ENCODE results near the gene SOD3.

SOD3 gene

GRCh38 chr4:24768604-24769003 lies 26.8 kb upstream of the SOD3 start:
- DNase-seq (ENCODE audit: low spot score in 2 of 2) (no peak), ATAC-seq (replicated peaks; ENCODE audit: extremely low read depth, poor library complexity, severe bottlenecking) (no peak)
- H3K36me3 Mint-ChIP-seq (ENCODE audit: insufficient read depth) = no peaks in the 10 kb centered on the region
- H3K9me3 Mint-ChIP-seq = no peaks in the 10 kb centered on the region
- H3K4me3 Mint-ChIP-seq = no peak overlapping the region
- H3K4me1 Mint-ChIP-seq = no peaks in the 10 kb centered on the region
- no peak overlapping the region for H3K27ac Mint-ChIP-seq (ENCODE audit: low read depth)
- H3K27me3 Mint-ChIP-seq = peaks cover 17% of the 10 kb centered on the region

- Mint-ChIP-seq H3K27ac (ENCODE audit: low read depth) (no peak overlapping the region), H3K36me3 (ENCODE audit: insufficient read depth) (no peaks in the 10 kb centered on the region), H3K4me1 (no peaks in the 10 kb centered on the region), H3K27me3 (peaks cover 11% of the 10 kb centered on the region), H3K4me3 (no peak overlapping the region), H3K9me3 (no peaks in the 10 kb centered on the region)
- no peak for DNase-seq (ENCODE audit: low spot score in 2 of 2)
- ATAC-seq (replicated peaks; ENCODE audit: extremely low read depth, poor library complexity, severe bottlenecking) = no peak
These were observed 25.8 kb upstream of the SOD3 start for GRCh38 chr4:24769571-24769970.

- no peaks in the 10 kb centered on the region for H3K36me3 Mint-ChIP-seq (ENCODE audit: insufficient read depth)
- no peak overlapping the region for H3K4me3 Mint-ChIP-seq
- ATAC-seq (replicated peaks; ENCODE audit: extremely low read depth, poor library complexity, severe bottlenecking) (no peak), DNase-seq (ENCODE audit: low spot score in 2 of 2) (no peak)
- H3K27ac Mint-ChIP-seq (ENCODE audit: low read depth) = no peak overlapping the region
- H3K27me3 Mint-ChIP-seq = peaks cover 6% of the 10 kb centered on the region
- no peaks in the 10 kb centered on the region for H3K4me1 Mint-ChIP-seq
- no peaks in the 10 kb centered on the region for H3K9me3 Mint-ChIP-seq
These were observed 25.3 kb upstream of the SOD3 start for GRCh38 chr4:24770032-24770584.

- Mint-ChIP-seq H3K36me3 (ENCODE audit: insufficient read depth) (no peaks in the 10 kb centered on the region), H3K4me1 (no peaks in the 10 kb centered on the region), H3K27me3 (no peaks in the 10 kb centered on the region), H3K4me3 (no peak overlapping the region), H3K27ac (ENCODE audit: low read depth) (no peak overlapping the region), H3K9me3 (no peaks in the 10 kb centered on the region)
- DNase-seq (ENCODE audit: low spot score in 2 of 2) = no peak
- no peak for ATAC-seq (replicated peaks; ENCODE audit: extremely low read depth, poor library complexity, severe bottlenecking)
These were observed 24.7 kb upstream of the SOD3 start for GRCh38 chr4:24770667-24771066.

- ATAC-seq (replicated peaks; ENCODE audit: extremely low read depth, poor library complexity, severe bottlenecking) (no peak), DNase-seq (ENCODE audit: low spot score in 2 of 2) (no peak)
- no peaks in the 10 kb centered on the region for H3K4me1 Mint-ChIP-seq
- H3K27me3 Mint-ChIP-seq = no peaks in the 10 kb centered on the region
- no peaks in the 10 kb centered on the region for H3K9me3 Mint-ChIP-seq
- H3K4me3 Mint-ChIP-seq = no peak overlapping the region
- peaks cover 2% of the 10 kb centered on the region for H3K36me3 Mint-ChIP-seq (ENCODE audit: insufficient read depth)
- H3K27ac Mint-ChIP-seq (ENCODE audit: low read depth) = no peak overlapping the region
These were observed 24.1 kb upstream of the SOD3 start for GRCh38 chr4:24771241-24771640.

- Mint-ChIP-seq H3K27me3 (no peaks in the 10 kb centered on the region), H3K27ac (ENCODE audit: low read depth) (no peak overlapping the region), H3K36me3 (ENCODE audit: insufficient read depth) (peaks cover 2% of the 10 kb centered on the region), H3K9me3 (no peaks in the 10 kb centered on the region), H3K4me3 (no peak overlapping the region), H3K4me1 (no peaks in the 10 kb centered on the region)
- ATAC-seq (replicated peaks; ENCODE audit: extremely low read depth, poor library complexity, severe bottlenecking) = no peak
- no peak for DNase-seq (ENCODE audit: low spot score in 2 of 2)
These were observed 23.2 kb upstream of the SOD3 start for GRCh38 chr4:24772061-24772705.

GRCh38 chr4:24772952-24773351 lies 22.4 kb upstream of the SOD3 start:
- no peak overlapping the region for H3K27ac Mint-ChIP-seq (ENCODE audit: low read depth)
- H3K36me3 Mint-ChIP-seq (ENCODE audit: insufficient read depth) = peaks cover 2% of the 10 kb centered on the region
- H3K4me1 Mint-ChIP-seq = no peaks in the 10 kb centered on the region
- no peaks in the 10 kb centered on the region for H3K9me3 Mint-ChIP-seq
- H3K4me3 Mint-ChIP-seq = no peak overlapping the region
- no peaks in the 10 kb centered on the region for H3K27me3 Mint-ChIP-seq
- DNase-seq (ENCODE audit: low spot score in 2 of 2) (no peak), ATAC-seq (replicated peaks; ENCODE audit: extremely low read depth, poor library complexity, severe bottlenecking) (no peak)

- DNase-seq (ENCODE audit: low spot score in 2 of 2) = no peak
- H3K4me3 Mint-ChIP-seq = no peak overlapping the region
- ATAC-seq (replicated peaks; ENCODE audit: extremely low read depth, poor library complexity, severe bottlenecking) = no peak
- H3K36me3 Mint-ChIP-seq (ENCODE audit: insufficient read depth) = peaks cover 2% of the 10 kb centered on the region
- H3K27me3 Mint-ChIP-seq = no peaks in the 10 kb centered on the region
- H3K4me1 Mint-ChIP-seq = no peaks in the 10 kb centered on the region
- H3K27ac Mint-ChIP-seq (ENCODE audit: low read depth) = no peak overlapping the region
- H3K9me3 Mint-ChIP-seq = no peaks in the 10 kb centered on the region
These were observed 20.9 kb upstream of the SOD3 start for GRCh38 chr4:24774452-24774851.

GRCh38 chr4:24775032-24775605 lies 20.3 kb upstream of the SOD3 start:
- DNase-seq (ENCODE audit: low spot score in 2 of 2) (no peak), ATAC-seq (replicated peaks; ENCODE audit: extremely low read depth, poor library complexity, severe bottlenecking) (no peak)
- no peak overlapping the region for H3K4me3 Mint-ChIP-seq
- no peaks in the 10 kb centered on the region for H3K27me3 Mint-ChIP-seq
- H3K27ac Mint-ChIP-seq (ENCODE audit: low read depth) = no peak overlapping the region
- peaks cover 2% of the 10 kb centered on the region for H3K36me3 Mint-ChIP-seq (ENCODE audit: insufficient read depth)
- no peaks in the 10 kb centered on the region for H3K4me1 Mint-ChIP-seq
- H3K9me3 Mint-ChIP-seq = no peaks in the 10 kb centered on the region

GRCh38 chr4:24775750-24776149 lies 19.6 kb upstream of the SOD3 start:
- no peaks in the 10 kb centered on the region for H3K27me3 Mint-ChIP-seq
- no peak for ATAC-seq (replicated peaks; ENCODE audit: extremely low read depth, poor library complexity, severe bottlenecking)
- H3K27ac Mint-ChIP-seq (ENCODE audit: low read depth) = no peak overlapping the region
- no peak overlapping the region for H3K4me3 Mint-ChIP-seq
- H3K36me3 Mint-ChIP-seq (ENCODE audit: insufficient read depth) = peaks cover 2% of the 10 kb centered on the region
- no peaks in the 10 kb centered on the region for H3K9me3 Mint-ChIP-seq
- H3K4me1 Mint-ChIP-seq = no peaks in the 10 kb centered on the region
- no peak for DNase-seq (ENCODE audit: low spot score in 2 of 2)

GRCh38 chr4:24777536-24778463 lies 17.6 kb upstream of the SOD3 start:
- no peaks in the 10 kb centered on the region for H3K9me3 Mint-ChIP-seq
- DNase-seq (ENCODE audit: low spot score in 2 of 2) (no peak), ATAC-seq (replicated peaks; ENCODE audit: extremely low read depth, poor library complexity, severe bottlenecking) (no peak)
- H3K27me3 Mint-ChIP-seq = no peaks in the 10 kb centered on the region
- H3K4me3 Mint-ChIP-seq = no peak overlapping the region
- H3K27ac Mint-ChIP-seq (ENCODE audit: low read depth) = no peak overlapping the region
- H3K36me3 Mint-ChIP-seq (ENCODE audit: insufficient read depth) = peaks cover 2% of the 10 kb centered on the region
- H3K4me1 Mint-ChIP-seq = no peaks in the 10 kb centered on the region

- Mint-ChIP-seq H3K9me3 (peaks cover 1% of the 10 kb centered on the region), H3K4me1 (no peaks in the 10 kb centered on the region), H3K27me3 (no peaks in the 10 kb centered on the region), H3K27ac (ENCODE audit: low read depth) (no peak overlapping the region), H3K4me3 (no peak overlapping the region), H3K36me3 (ENCODE audit: insufficient read depth) (peaks cover 2% of the 10 kb centered on the region)
- DNase-seq (ENCODE audit: low spot score in 2 of 2) (no peak), ATAC-seq (replicated peaks; ENCODE audit: extremely low read depth, poor library complexity, severe bottlenecking) (no peak)
These were observed 16.7 kb upstream of the SOD3 start for GRCh38 chr4:24778464-24779225.
